Muscle of arm (tissue), 14 donors: ENCODE measurements around the gene SLCO3A1. TPM values are rescaled to one million over a fixed set of nuclear protein-coding genes. Genes with fewer than 3 reads are reported as not detected.

Experiments
- DNase-seq: peaks from one replicate; pipeline ENCODE4 v3.0.0-alpha.2; 2013
- long read RNA-seq, 11 donors: transcript quantifications; one replicate each; lab custom pipeline, GENCODE V29; 2026
- polyA plus RNA-seq, 12 donors: library from polyadenylated mRNA; unstranded; fragments of 120-200 nt; gene quantifications; one replicate each; pipeline ENCODE4 v1.2.1, GENCODE V29; 2013; ENCODE audit not compliant: insufficient read length in 12 of 12

Gene SLCO3A1
- polyA plus RNA-seq, result 10 to 100 TPM in 2 of 12 donors, 1 to 10 TPM in 9, not detected in 1; 3.7 to 20.6 (median 6.6) TPM
- long read RNA-seq, donor 1, full-length matches to known transcripts, result 5 of 5 reads
- long read RNA-seq, donor 1, partial matches to known transcripts, result 0 of 5 reads
- long read RNA-seq, donor 1, other reads (novel, unspliced or antisense), result 0 of 5 reads
- long read RNA-seq, donor 2, partial matches to known transcripts, result 0 of 3 reads
- long read RNA-seq, donor 2, other reads (novel, unspliced or antisense), result 0 of 3 reads
- long read RNA-seq, donor 3, partial matches to known transcripts, result 0 of 1 reads
- long read RNA-seq, donor 3, other reads (novel, unspliced or antisense), result 0 of 1 reads
- long read RNA-seq, donor 4, partial matches to known transcripts, result 0 of 3 reads
- long read RNA-seq, donor 4, other reads (novel, unspliced or antisense), result 0 of 3 reads
- long read RNA-seq, donor 5, full-length matches to known transcripts, result 3 of 3 reads
- long read RNA-seq, donor 5, partial matches to known transcripts, result 0 of 3 reads
- long read RNA-seq, donor 5, other reads (novel, unspliced or antisense), result 0 of 3 reads
- long read RNA-seq, donor 6, full-length matches to known transcripts, result 2 of 2 reads
- long read RNA-seq, donor 6, partial matches to known transcripts, result 0 of 2 reads
- long read RNA-seq, donor 6, other reads (novel, unspliced or antisense), result 0 of 2 reads
- long read RNA-seq, donor 7, full-length matches to known transcripts, result 2 of 2 reads
- long read RNA-seq, donor 7, partial matches to known transcripts, result 0 of 2 reads
- long read RNA-seq, donor 7, other reads (novel, unspliced or antisense), result 0 of 2 reads
- long read RNA-seq, donor 8, partial matches to known transcripts, result 0 of 1 reads
- long read RNA-seq, donor 8, other reads (novel, unspliced or antisense), result 0 of 1 reads
- long read RNA-seq, donor 9, full-length matches to known transcripts, result 4 of 4 reads
- long read RNA-seq, donor 9, partial matches to known transcripts, result 0 of 4 reads
- long read RNA-seq, donor 9, other reads (novel, unspliced or antisense), result 0 of 4 reads
- long read RNA-seq, donor 10, partial matches to known transcripts, result 0 of 1 reads
- long read RNA-seq, donor 10, other reads (novel, unspliced or antisense), result 0 of 1 reads
- long read RNA-seq, donor 11, partial matches to known transcripts, result 0 of 1 reads
- long read RNA-seq, donor 11, other reads (novel, unspliced or antisense), result 0 of 1 reads

GRCh38 chr15:91853511-91853947 is at the start of gene SLCO3A1:
SLCO3A1 (plus strand) TSS chr15:91853708.
- DNase-seq, result no peak

- DNase-seq, result no peak
These were observed 46.4 kb upstream of the SLCO3A1 start for GRCh38 chr15:91807122-91807521.

- no peak for DNase-seq
These were observed 39.6 kb upstream of the SLCO3A1 start for GRCh38 chr15:91813924-91814323.

- DNase-seq, result no peak
These were observed 36.6 kb upstream of the SLCO3A1 start for GRCh38 chr15:91816942-91817341.

GRCh38 chr15:91821458-91821857 is 32.0 kb upstream of the SLCO3A1 start:
- no peak for DNase-seq

GRCh38 chr15:91824256-91824655 is 29.3 kb upstream of the SLCO3A1 start:
- DNase-seq, result no peak

- DNase-seq, result no peak
These were observed 27.1 kb upstream of the SLCO3A1 start for GRCh38 chr15:91826443-91826842.

- DNase-seq, result no peak
These were observed 20.5 kb upstream of the SLCO3A1 start for GRCh38 chr15:91833056-91833455.

GRCh38 chr15:91839867-91840266 is 13.6 kb upstream of the SLCO3A1 start:
- DNase-seq, result no peak

GRCh38 chr15:91841861-91842260 is 11.6 kb upstream of the SLCO3A1 start:
- DNase-seq, result no peak

GRCh38 chr15:91844341-91844740 is 9.2 kb upstream of the SLCO3A1 start:
- DNase-seq, result no peak

- DNase-seq, result no peak
These were observed 8.6 kb upstream of the SLCO3A1 start for GRCh38 chr15:91844928-91845327.

GRCh38 chr15:91845720-91846119 is 7.8 kb upstream of the SLCO3A1 start:
- DNase-seq, result no peak

GRCh38 chr15:91849180-91849579 is 4.3 kb upstream of the SLCO3A1 start:
- DNase-seq, result no peak

- DNase-seq, result no peak
These were observed 3.8 kb upstream of the SLCO3A1 start for GRCh38 chr15:91849749-91850161.

- DNase-seq, result peak; percentile 71
These were observed 582 bp upstream of the SLCO3A1 start for GRCh38 chr15:91852741-91853510.

- DNase-seq, result no peak
These were observed 585 bp downstream of the SLCO3A1 start for GRCh38 chr15:91853948-91854638.

- DNase-seq, result no peak
These were observed 1.1 kb downstream of the SLCO3A1 start for GRCh38 chr15:91854639-91854990.

- no peak for DNase-seq
These were observed 1.7 kb downstream of the SLCO3A1 start for GRCh38 chr15:91855241-91855640.

GRCh38 chr15:91855684-91856489 is 2.4 kb downstream of the SLCO3A1 start:
- no peak for DNase-seq
